ENCODE data around the gene ARHGEF37. TPM values are rescaled to one million over a fixed set of nuclear protein-coding genes. Genes with fewer than 3 reads are reported as not detected.

Gene ARHGEF37
- total and polyA plus RNA-seq, 9 of the 15 experiments (the other 6 are each of a cell fraction or from before 2014, with no cell fraction given) = 0.01 to 0.27 (median 0.05) TPM

DNA sequence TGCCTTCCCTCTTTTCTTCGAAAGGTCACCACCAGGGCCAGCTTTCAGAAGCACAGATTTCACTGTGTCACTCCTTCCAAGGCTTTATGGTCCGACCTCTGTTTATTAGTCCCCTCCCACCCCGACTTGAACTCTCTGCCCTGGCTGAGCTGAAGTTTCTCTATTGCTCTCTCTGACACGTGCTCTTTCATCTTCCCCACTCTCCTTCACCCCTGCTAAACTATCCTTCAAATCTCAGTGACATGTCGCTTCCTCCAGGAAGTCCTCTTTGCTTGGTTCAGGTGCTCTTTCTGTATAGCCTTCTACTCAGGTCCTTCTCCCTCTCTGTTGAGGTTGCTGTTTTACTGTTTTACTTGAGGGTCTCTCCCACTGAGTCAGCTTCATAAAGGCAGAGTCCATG is 64.4 kb downstream of the ARHGEF37 start (continued):
- TF ChIP-seq BCLAF1 (IDR thresholded peaks at IDR 0.05; ENCODE audit: borderline replicate concordance in 1 of 2, control insufficient read depth in 1 of 2, low read depth in 2 of 2, low read length in 1 of 2) (no peak), SMARCA5 (IDR thresholded peaks at IDR 0.05) (peak; percentile 81; the same call in 1 of the 2 replicates), KDM1A (IDR thresholded peaks at IDR 0.05) (peak; percentile 85 to 87)

- FAIRE-seq = peak; percentile 75
- no peaks in the 10 kb centered on the region for H3K36me3 ChIP-seq (ENCODE audit: control insufficient read depth, insufficient read depth, low read length)
- no peak overlapping the region for H2AFZ ChIP-seq (ENCODE audit: low read depth, low read length)
- ChIA-PET POLR2A (interaction anchor here (1.0 kb wide), 1 partner anchor 10 kb away, joined by 6 read pairs; no protein-coding TSS in a partner anchor), CTCF (ENCODE audit: low intra/inter-chr PET ratio) (no interaction called here)
- no peak overlapping the region for H3K4me2 ChIP-seq (ENCODE audit: insufficient read depth, low read length)
- H3K9ac ChIP-seq (ENCODE audit: insufficient read depth in 1 of 2, low read depth in 2 of 2, low read length in 2 of 2) = 0 out of 4 replicates have a peak overlapping the region, but pooled peaks of 1 of the 2 experiments have one; percentile 26
- H3K4me1 ChIP-seq (replicated peaks in 1 of 2; ENCODE audit: control insufficient read depth in 2 of 2, insufficient read depth in 2 of 2, low read length in 2 of 2) = peaks cover 4 to 7% of the 10 kb centered on the region in 2 experiments; a peak in 2 of 5 replicates
- peak; percentile 47 to 84 (median 58) for DNase-seq (ENCODE audit: extremely low read depth in 1 of 4, low spot score in 3 of 4)
- no peaks in the 10 kb centered on the region for H3K9me3 ChIP-seq (replicated peaks; ENCODE audit: control insufficient read depth, insufficient read depth, low read depth, low read length)
- in situ Hi-C loops (cut with MboI) (no loop called here), intact Hi-C loops (cut with micrococcal nuclease) (no loop called here)
- 33% methylated on average over 9 of the region's 9 CpGs for WGBS (ENCODE audit: insufficient coverage, low coverage, missing lambda C conversion rate)
- no peaks in the 10 kb centered on the region for H3K79me2 ChIP-seq (ENCODE audit: control insufficient read depth, insufficient read depth, low read length)
- ATAC-seq = peak; percentile 76
- no peaks in the 10 kb centered on the region for H4K20me1 ChIP-seq (replicated peaks; ENCODE audit: control insufficient read depth, insufficient read depth, low read length)
- H3K27ac ChIP-seq (ENCODE audit: extremely low read depth, low read depth, low read length) = no peak overlapping the region
- H3K4me3 ChIP-seq = no peak overlapping the region
- H3K9me1 ChIP-seq (ENCODE audit: control insufficient read depth, insufficient read depth, low read length) = no peaks in the 10 kb centered on the region
- no TSS peak for BruUV-seq (replicated peaks)
- H3K27me3 ChIP-seq (ENCODE audit: control insufficient read depth in 2 of 2, insufficient read depth in 2 of 2, low read length in 2 of 2) = no peaks in the 10 kb centered on the region
- TF ChIP-seq KLF13 (tag; IDR thresholded peaks at IDR 0.05; ENCODE audit: borderline replicate concordance, low read depth) (no peak), MXI1 (IDR thresholded peaks at IDR 0.05; ENCODE audit: low read depth, low read length) (no peak)
- TF ChIP-seq, protein P1, sequence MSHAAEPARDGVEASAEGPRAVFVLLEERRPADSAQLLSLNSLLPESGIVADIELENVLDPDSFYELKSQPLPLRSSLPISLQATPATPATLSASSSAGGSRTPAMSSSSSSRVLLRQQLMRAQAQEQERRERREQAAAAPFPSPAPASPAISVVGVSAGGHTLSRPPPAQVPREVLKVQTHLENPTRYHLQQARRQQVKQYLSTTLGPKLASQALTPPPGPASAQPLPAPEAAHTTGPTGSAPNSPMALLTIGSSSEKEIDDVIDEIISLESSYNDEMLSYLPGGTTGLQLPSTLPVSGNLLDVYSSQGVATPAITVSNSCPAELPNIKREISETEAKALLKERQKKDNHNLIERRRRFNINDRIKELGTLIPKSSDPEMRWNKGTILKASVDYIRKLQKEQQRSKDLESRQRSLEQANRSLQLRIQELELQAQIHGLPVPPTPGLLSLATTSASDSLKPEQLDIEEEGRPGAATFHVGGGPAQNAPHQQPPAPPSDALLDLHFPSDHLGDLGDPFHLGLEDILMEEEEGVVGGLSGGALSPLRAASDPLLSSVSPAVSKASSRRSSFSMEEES (CRISPR knock-in tag; IDR thresholded peaks at IDR 0.05) = no peak
Observed at GRCh38 chr5:149646564-149646963, 65.3 kb downstream of the ARHGEF37 start.

All from K562 (cell line).